Suprapubic skin (tissue), 4 donors: Measurements from ENCODE around the gene CREG2. TPM values are rescaled to one million over a fixed set of nuclear protein-coding genes. Genes with fewer than 3 reads are reported as not detected.

Experiments
- DNase-seq, 2 donors: peaks; one replicate each; pipeline ENCODE4 v3.0.0-alpha.2; 2019; ENCODE audit warnings: low spot score in 2 of 2
- H3K27ac ChIP-seq: fragments of 200-600 bp; sonication (generic); one replicate; pipeline ENCODE4 v1.5.1; 2019
- H3K27me3 ChIP-seq: fragments of 200-600 bp; sonication (generic); one replicate; pipeline ENCODE4 v1.5.1; 2019
- H3K36me3 ChIP-seq: fragments of 200-600 bp; sonication (generic); one replicate; pipeline ENCODE4 v1.5.1; 2019
- H3K4me1 ChIP-seq: fragments of 200-600 bp; sonication (generic); one replicate; pipeline ENCODE4 v1.5.1; 2019
- H3K4me3 ChIP-seq: fragments of 200-600 bp; sonication (generic); one replicate; pipeline ENCODE4 v1.5.1; 2019; ENCODE audit warnings: mild to moderate bottlenecking
- H3K9me3 ChIP-seq: fragments of 200-600 bp; sonication (generic); one replicate; pipeline ENCODE4 v1.5.1; 2019
- EP300 ChIP-seq: sonication (generic); formaldehyde crosslinking; IDR thresholded peaks from one replicate; pipeline ENCODE4 v1.6.1; 2017; ENCODE audit warnings: antibody characterized with exemption
- POLR2A ChIP-seq, 2 donors: fragments of 450-650 bp; IDR thresholded peaks; one replicate each; pipeline ENCODE4 v1.6.1; 2017; ENCODE audit warnings: antibody characterized with exemption in 2 of 2, mild to moderate bottlenecking in 2 of 2, moderate library complexity in 2 of 2
- POLR2AphosphoS5 ChIP-seq, 3 donors: sonication (generic); formaldehyde crosslinking; IDR thresholded peaks; one replicate each; pipeline ENCODE4 v1.6.1; 2017; ENCODE audit warnings: antibody characterized with exemption in 3 of 3
- WGBS: methylation state at CpG from one replicate; pipeline ENCODE4 v1.1.5; 2018; 5-methylcytosine and 5-hydroxymethylcytosine counted together
- total RNA-seq, 4 donors: library from RNA; depleted of rRNA; stranded (reverse); fragments of >200 nt; gene quantifications; one replicate each; pipeline ENCODE4 v1.1.0, GENCODE V29; 2016
- TF ChIP-seq, protein P1 (sequence below), 2 donors: fragments of 200-600 bp in 1 of 2; fragments of 450-650 bp in 1 of 2; sonication (generic) in 1 of 2; IDR thresholded peaks; one replicate each; pipeline ENCODE4 v1.5.1; 2016 to 2019; ENCODE audit warnings: antibody characterized with exemption in 2 of 2, mild to moderate bottlenecking in 1 of 2, moderate library complexity in 1 of 2

The CREG2 gene
- total RNA-seq, 4 donors from 2014 or later, result 0.17 to 1.3 TPM; not detected in 2

DNA sequence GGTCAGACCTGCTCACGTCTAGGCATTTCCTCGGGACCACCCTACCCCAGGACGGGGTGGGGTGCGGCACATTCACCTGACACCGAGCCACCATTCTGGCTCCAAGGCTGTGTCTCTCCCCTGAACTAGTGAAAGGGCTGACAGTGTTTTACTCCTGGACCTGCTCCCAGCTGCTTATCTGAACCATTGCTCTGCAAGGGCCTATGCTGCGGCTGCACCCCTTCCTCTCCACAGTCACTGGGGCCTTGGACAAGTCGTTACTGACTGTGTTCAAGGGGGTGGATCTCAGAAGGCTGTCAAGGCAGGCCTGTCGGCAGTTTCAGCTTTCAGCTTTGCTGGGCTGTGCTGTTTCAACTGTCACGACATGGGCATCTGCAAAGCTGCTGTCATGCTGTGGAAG lies 11.7 kb downstream of the CREG2 start:
- no peaks in the 10 kb centered on the region for H3K9me3 ChIP-seq
- H3K4me1 ChIP-seq, result no peaks in the 10 kb centered on the region
- H3K36me3 ChIP-seq, result no peaks in the 10 kb centered on the region
- WGBS, result 73% methylated on average over 6 of the region's 9 CpGs
- TF ChIP-seq, protein P1, sequence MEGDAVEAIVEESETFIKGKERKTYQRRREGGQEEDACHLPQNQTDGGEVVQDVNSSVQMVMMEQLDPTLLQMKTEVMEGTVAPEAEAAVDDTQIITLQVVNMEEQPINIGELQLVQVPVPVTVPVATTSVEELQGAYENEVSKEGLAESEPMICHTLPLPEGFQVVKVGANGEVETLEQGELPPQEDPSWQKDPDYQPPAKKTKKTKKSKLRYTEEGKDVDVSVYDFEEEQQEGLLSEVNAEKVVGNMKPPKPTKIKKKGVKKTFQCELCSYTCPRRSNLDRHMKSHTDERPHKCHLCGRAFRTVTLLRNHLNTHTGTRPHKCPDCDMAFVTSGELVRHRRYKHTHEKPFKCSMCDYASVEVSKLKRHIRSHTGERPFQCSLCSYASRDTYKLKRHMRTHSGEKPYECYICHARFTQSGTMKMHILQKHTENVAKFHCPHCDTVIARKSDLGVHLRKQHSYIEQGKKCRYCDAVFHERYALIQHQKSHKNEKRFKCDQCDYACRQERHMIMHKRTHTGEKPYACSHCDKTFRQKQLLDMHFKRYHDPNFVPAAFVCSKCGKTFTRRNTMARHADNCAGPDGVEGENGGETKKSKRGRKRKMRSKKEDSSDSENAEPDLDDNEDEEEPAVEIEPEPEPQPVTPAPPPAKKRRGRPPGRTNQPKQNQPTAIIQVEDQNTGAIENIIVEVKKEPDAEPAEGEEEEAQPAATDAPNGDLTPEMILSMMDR (IDR thresholded peaks at IDR 0.05), result no peak
- TF ChIP-seq POLR2AphosphoS5 (IDR thresholded peaks at IDR 0.05) (no peak), EP300 (no peak), POLR2A (IDR thresholded peaks at IDR 0.05) (no peak)
- no peaks in the 10 kb centered on the region for H3K27me3 ChIP-seq
- no peak for DNase-seq
- H3K4me3 ChIP-seq, result no peak overlapping the region
- H3K27ac ChIP-seq, result no peak overlapping the region

DNA sequence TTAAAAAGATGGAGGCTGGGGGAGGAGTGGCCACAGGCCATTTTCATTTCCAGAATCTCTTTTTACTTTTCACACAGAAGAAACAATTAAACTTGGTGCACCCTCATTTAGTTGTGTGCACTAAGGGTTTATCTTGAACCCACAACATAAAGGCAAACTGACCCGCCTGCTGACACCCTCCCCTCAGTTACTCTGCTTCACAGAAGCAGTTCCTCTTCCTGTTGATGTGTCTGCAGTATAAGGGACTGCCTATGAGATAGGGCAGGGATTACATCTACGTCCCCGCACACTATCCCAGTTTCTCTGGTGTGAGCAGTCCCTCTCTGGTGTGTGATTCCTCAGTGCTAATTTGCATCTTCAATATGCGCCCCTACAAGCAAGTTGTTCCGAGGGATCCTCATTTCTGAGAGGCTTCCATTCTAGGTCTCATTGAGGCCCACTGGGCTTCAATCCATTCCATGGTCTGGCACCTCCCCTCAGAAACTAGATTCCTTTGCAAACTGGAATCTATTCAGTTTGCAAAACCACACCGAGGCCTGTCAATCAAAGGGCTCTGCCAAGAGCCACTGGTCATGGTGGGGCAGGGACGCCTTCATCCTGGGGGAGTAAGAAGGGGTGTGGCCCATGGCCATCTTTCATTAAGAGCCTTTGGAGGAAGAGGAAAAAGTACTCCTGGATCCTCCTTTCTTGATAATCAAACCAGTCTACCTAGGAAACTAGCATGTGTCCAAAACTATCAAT lies 12.3 kb downstream of the CREG2 start:
- 84% methylated on average over 7 of the region's 7 CpGs for WGBS
- no peaks in the 10 kb centered on the region for H3K27me3 ChIP-seq
- DNase-seq, result no peak
- H3K27ac ChIP-seq, result no peak overlapping the region
- no peak overlapping the region for H3K4me3 ChIP-seq
- no peaks in the 10 kb centered on the region for H3K36me3 ChIP-seq
- H3K9me3 ChIP-seq, result no peaks in the 10 kb centered on the region
- H3K4me1 ChIP-seq, result no peaks in the 10 kb centered on the region
- TF ChIP-seq, protein P1 (IDR thresholded peaks at IDR 0.05), result no peak
- no peak for TF ChIP-seq POLR2A (IDR thresholded peaks at IDR 0.05)
- TF ChIP-seq POLR2AphosphoS5 (IDR thresholded peaks at IDR 0.05), result no peak
- TF ChIP-seq EP300, result no peak

DNA sequence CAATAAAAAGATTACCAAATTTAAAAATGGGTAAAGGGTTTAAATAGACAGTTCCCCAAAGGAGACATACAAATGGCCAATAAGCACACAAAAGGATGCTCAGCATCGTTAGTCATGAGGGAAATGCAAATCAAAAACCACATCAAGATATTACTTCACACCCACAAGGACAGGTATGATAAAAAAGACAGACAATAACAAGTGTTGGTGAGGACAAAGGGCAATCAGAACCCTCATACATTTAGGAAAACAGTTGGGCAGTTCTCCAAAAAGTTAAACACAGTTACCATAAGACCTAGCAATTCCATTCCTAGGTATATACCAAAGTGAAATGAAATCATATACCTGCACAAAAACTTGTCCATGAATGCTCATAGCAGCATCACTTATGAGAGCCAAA lies 14.5 kb downstream of the CREG2 start:
- TF ChIP-seq EP300, result no peak
- TF ChIP-seq POLR2A (IDR thresholded peaks at IDR 0.05), result no peak
- no peak for TF ChIP-seq POLR2AphosphoS5 (IDR thresholded peaks at IDR 0.05)
- TF ChIP-seq, protein P1 (IDR thresholded peaks at IDR 0.05), result no peak
- H3K36me3 ChIP-seq, result no peaks in the 10 kb centered on the region
- 81% methylated on average over 1 of the region's 1 CpG for WGBS

DNA sequence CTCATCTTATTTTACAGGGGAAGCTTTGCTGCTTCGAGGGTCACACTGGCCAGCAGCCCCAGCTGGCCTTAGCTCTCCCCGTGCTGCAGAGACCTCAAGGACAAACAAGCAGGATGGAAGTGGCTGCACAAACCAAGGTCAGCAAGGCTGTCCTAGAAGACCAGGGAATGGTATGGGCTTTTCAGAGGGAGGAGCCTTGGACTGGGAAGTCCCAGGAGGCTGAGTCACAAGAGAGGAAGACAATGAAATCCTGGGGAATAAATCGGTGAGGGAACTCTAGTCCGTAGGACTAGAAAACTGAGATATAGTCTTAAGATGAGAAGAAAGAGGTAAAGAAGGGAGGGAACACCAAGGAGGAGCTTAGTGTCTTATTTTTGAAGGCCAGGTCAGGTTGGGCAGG lies 15.7 kb downstream of the CREG2 start:
- H3K27ac ChIP-seq, result no peak overlapping the region
- H3K4me3 ChIP-seq, result no peak overlapping the region
- WGBS, result 64% methylated on average over 4 of the region's 4 CpGs
- no peak for DNase-seq
- no peaks in the 10 kb centered on the region for H3K27me3 ChIP-seq
- H3K9me3 ChIP-seq, result no peaks in the 10 kb centered on the region
- TF ChIP-seq POLR2AphosphoS5 (IDR thresholded peaks at IDR 0.05) (no peak), EP300 (no peak), POLR2A (IDR thresholded peaks at IDR 0.05) (no peak)
- TF ChIP-seq, protein P1 (IDR thresholded peaks at IDR 0.05), result no peak
- H3K4me1 ChIP-seq, result no peaks in the 10 kb centered on the region
- no peaks in the 10 kb centered on the region for H3K36me3 ChIP-seq

More for the DNA sequence above, 14.5 kb downstream of the CREG2 start:
- H3K9me3 ChIP-seq, result no peaks in the 10 kb centered on the region
- no peaks in the 10 kb centered on the region for H3K4me1 ChIP-seq
- no peaks in the 10 kb centered on the region for H3K27me3 ChIP-seq
- H3K4me3 ChIP-seq, result no peak overlapping the region
- no peak overlapping the region for H3K27ac ChIP-seq
- DNase-seq, result no peak

DNA sequence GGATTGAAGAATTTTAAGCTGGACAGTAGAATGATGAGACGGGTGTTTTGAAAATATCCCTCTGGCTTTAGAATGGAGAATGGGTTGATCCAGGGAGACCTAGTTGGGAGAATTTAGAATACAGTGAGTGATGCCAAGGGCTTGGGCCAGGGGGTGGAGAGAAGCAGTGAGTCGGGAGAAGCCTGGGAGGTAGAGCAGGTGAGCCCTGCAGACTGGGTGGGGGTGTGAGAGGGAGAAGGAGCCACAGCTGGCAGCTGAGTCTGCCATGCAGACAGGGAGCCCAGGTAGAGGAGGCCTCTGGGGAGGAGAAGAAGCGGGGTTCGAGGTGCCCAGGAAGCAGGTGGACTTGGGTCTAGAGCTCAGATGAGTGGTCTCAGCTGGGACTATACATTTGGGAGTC lies 18.2 kb downstream of the CREG2 start:
- 92% methylated on average over 4 of the region's 4 CpGs for WGBS
- no peaks in the 10 kb centered on the region for H3K36me3 ChIP-seq
- TF ChIP-seq POLR2A (IDR thresholded peaks at IDR 0.05) (no peak), EP300 (no peak), POLR2AphosphoS5 (IDR thresholded peaks at IDR 0.05) (no peak)
- TF ChIP-seq, protein P1 (IDR thresholded peaks at IDR 0.05), result no peak
- H3K27ac ChIP-seq, result no peak overlapping the region
- H3K4me3 ChIP-seq, result no peak overlapping the region
- H3K27me3 ChIP-seq, result no peaks in the 10 kb centered on the region
- no peaks in the 10 kb centered on the region for H3K4me1 ChIP-seq
- no peak for DNase-seq
- H3K9me3 ChIP-seq, result no peaks in the 10 kb centered on the region
